Naive thymus-derived CD8-positive, alpha-beta T cell (primary cell): ENCODE measurements around the gene FAM168A. TPM values are rescaled to one million over a fixed set of nuclear protein-coding genes. Genes with fewer than 3 reads are reported as not detected.
A peak's percentile ranks its signal among the peaks of the same experiment; 100 is the strongest.

ENCODE experiments used
- ATAC-seq, 2 donors: fragments of 150-1000 bp; cut with Tn5 transposase in 1 of 2; sonication (Bioruptor Pico), chemical (Tn5 transposase) in 1 of 2; 1 replicate in 1 of 2; 2 replicates in 1 of 2; pipeline ENCODE4 v1.10.0; 2021; ENCODE audit warnings: mild to moderate bottlenecking in 2 of 2, moderate library complexity in 2 of 2
- POLR2A ChIA-PET: fragments of 350-600 bp; sonication (Branson Sonifier 250); formaldehyde crosslinking; loops from one replicate; lab custom pipeline; 2021; ENCODE audit warnings: antibody characterized with exemption; lab: Charles Lee
- DNase-seq, 10 donors: peaks; one replicate each; pipeline versions ENCODE4 v3.0.0 to v3.0.0-alpha.2; 2020 to 2022
- H3K27ac Mint-ChIP-seq, 10 donors: one replicate each; pipeline ENCODE4 v1.8.0; 2020 to 2022; ENCODE audit warnings: mild to moderate bottlenecking in 10 of 10, mixed read lengths in 10 of 10, moderate library complexity in 4 of 10, inconsistent platforms in 1 of 10
- H3K27me3 Mint-ChIP-seq, 5 donors: one replicate each; pipeline ENCODE4 v1.8.0; 2021 to 2022; ENCODE audit warnings: mixed read lengths in 5 of 5
- H3K36me3 Mint-ChIP-seq, 3 donors: one replicate each; pipeline ENCODE4 v1.8.0; 2020 to 2022; ENCODE audit warnings: mixed read lengths in 3 of 3, mild to moderate bottlenecking in 2 of 3, inconsistent platforms in 1 of 3
- H3K4me1 Mint-ChIP-seq, 4 donors: one replicate each; pipeline ENCODE4 v1.8.0; 2021 to 2022; ENCODE audit warnings: mixed read lengths in 4 of 4
- H3K4me3 Mint-ChIP-seq, 10 donors: one replicate each; pipeline ENCODE4 v1.8.0; 2020 to 2022; ENCODE audit warnings: mild to moderate bottlenecking in 10 of 10, mixed read lengths in 10 of 10, moderate library complexity in 6 of 10, inconsistent platforms in 1 of 10
- H3K9me3 Mint-ChIP-seq, 9 donors: one replicate each; pipeline ENCODE4 v1.8.0; 2020 to 2022; ENCODE audit warnings: mixed read lengths in 9 of 9, mild to moderate bottlenecking in 3 of 9, inconsistent platforms in 1 of 9, moderate library complexity in 1 of 9
- polyA plus RNA-seq, 3 donors: library from polyadenylated mRNA; unstranded; fragments of 300-500 nt; fragmentation: Illumina TruSeq; gene quantifications; one replicate each; pipeline ENCODE4 v1.2.3, GENCODE V29; 2021
- total RNA-seq, 8 experiments: library from RNA in 2 of 8; stranded (reverse) in 2 of 8; gene quantifications; one replicate each; pipeline ENCODE4 v1.2.3 and lab custom pipeline; 2021 to 2026

The FAM168A gene
- total and polyA plus RNA-seq, 5 experiments from 2014 or later: 2.6 to 21.7 (median 5.0) TPM

GRCh38 chr11:73399636-73400035 lies 198.3 kb downstream of the FAM168A start:
- Mint-ChIP-seq H3K27ac (peak overlapping the region in 8 of 10 donors; percentile 32 to 88 (median 79)), H3K4me3 (no peak overlapping the region), H3K27me3 (no peaks in the 10 kb centered on the region), H3K9me3 (no peaks in the 10 kb centered on the region), H3K36me3 (peaks cover 0 to 9% (median 0%) of the 10 kb centered on the region in 3 donors), H3K4me1 (peaks cover 0 to 2% (median 1%) of the 10 kb centered on the region in 4 donors)
- DNase-seq: no peak
- no peak for ATAC-seq
- POLR2A ChIA-PET: interaction anchor here (1.0 to 1.3 kb wide), 2 partner anchors 17 to 62 kb away, joined by 3 read pairs; no protein-coding TSS in a partner anchor

DNA sequence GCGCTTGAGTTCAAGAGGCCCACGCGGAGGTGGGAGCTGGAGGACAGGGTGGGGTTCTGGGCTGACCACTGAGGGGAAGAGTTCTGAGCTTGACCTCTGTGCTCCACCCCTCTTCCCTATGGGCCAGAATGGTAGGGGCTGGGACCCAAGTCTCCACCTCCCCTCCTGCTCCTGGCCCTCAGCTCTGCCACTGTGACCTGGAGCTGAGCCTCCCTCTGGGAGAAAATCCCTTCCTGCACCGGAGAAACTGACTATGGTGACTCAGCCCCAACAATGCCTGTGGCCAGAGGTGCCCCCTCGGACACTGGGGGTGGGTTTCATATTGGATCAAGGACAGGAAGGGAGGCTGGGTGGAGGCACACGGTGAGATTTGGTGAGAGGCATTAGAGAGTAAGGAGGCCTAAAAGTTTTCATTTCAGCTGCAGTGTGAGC lies 198.7 kb downstream of the FAM168A start:
- DNase-seq: no peak
- no peaks in the 10 kb centered on the region for H3K27me3 Mint-ChIP-seq
- H3K4me1 Mint-ChIP-seq: peaks cover 0 to 2% (median 1%) of the 10 kb centered on the region in 4 donors
- POLR2A ChIA-PET: interaction anchor here (1.3 kb wide), 1 partner anchor 16 kb away, joined by 3 read pairs; no protein-coding TSS in a partner anchor
- no peaks in the 10 kb centered on the region for H3K9me3 Mint-ChIP-seq
- peak overlapping the region in 8 of 10 donors; percentile 32 to 88 (median 81) for H3K27ac Mint-ChIP-seq
- no peak for ATAC-seq
- peaks cover 0 to 9% (median 0%) of the 10 kb centered on the region in 3 donors for H3K36me3 Mint-ChIP-seq
- no peak overlapping the region for H3K4me3 Mint-ChIP-seq

DNA sequence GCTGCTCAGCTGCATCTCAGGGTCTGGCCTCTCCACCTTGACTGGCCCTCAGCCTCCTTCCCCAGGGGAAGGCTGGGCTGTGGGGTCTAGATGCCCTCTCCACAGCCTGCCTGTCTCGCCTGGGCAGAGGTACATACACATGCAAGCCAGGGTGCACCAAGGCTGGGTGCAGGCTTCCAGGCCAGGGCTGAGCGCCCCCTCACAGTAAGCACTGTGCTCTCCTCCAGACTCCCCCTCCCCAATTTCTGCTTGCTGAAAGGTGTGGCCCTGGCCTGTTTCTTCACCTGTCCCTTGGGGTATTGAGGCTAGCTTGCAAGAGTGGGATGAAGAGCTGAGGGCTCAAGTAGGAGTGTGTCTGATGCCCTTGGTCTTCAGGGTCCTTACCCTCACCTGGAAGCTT lies 199.2 kb downstream of the FAM168A start:
- no peak for DNase-seq
- H3K27me3 Mint-ChIP-seq: no peaks in the 10 kb centered on the region
- H3K9me3 Mint-ChIP-seq: no peaks in the 10 kb centered on the region
- no peak overlapping the region for H3K4me3 Mint-ChIP-seq
- no peak for ATAC-seq
- H3K36me3 Mint-ChIP-seq: peaks cover 0 to 9% (median 0%) of the 10 kb centered on the region in 3 donors
- H3K27ac Mint-ChIP-seq: peak overlapping the region in 5 of 10 donors; percentile 76 to 88 (median 80)
- peaks cover 0 to 2% (median under 1%) of the 10 kb centered on the region in 4 donors for H3K4me1 Mint-ChIP-seq
- POLR2A ChIA-PET: no interaction called here

- ATAC-seq (peak in 1 of 2 donors; percentile 7), DNase-seq (peak in 1 of 10 donors; percentile 16)
- H3K4me1 Mint-ChIP-seq: peaks cover 0 to 7% (median 3%) of the 10 kb centered on the region in 4 donors
- peaks cover 0 to 12% (median 0%) of the 10 kb centered on the region in 3 donors for H3K36me3 Mint-ChIP-seq
- H3K4me3 Mint-ChIP-seq: no peak overlapping the region
- H3K27ac Mint-ChIP-seq: peak overlapping the region in 2 of 10 donors; percentile 79 to 96
- no peaks in the 10 kb centered on the region for H3K27me3 Mint-ChIP-seq
- H3K9me3 Mint-ChIP-seq: no peaks in the 10 kb centered on the region
- POLR2A ChIA-PET: no interaction called here
Measured at GRCh38 chr11:73398132-73398526, 199.8 kb downstream of the FAM168A start.

DNA sequence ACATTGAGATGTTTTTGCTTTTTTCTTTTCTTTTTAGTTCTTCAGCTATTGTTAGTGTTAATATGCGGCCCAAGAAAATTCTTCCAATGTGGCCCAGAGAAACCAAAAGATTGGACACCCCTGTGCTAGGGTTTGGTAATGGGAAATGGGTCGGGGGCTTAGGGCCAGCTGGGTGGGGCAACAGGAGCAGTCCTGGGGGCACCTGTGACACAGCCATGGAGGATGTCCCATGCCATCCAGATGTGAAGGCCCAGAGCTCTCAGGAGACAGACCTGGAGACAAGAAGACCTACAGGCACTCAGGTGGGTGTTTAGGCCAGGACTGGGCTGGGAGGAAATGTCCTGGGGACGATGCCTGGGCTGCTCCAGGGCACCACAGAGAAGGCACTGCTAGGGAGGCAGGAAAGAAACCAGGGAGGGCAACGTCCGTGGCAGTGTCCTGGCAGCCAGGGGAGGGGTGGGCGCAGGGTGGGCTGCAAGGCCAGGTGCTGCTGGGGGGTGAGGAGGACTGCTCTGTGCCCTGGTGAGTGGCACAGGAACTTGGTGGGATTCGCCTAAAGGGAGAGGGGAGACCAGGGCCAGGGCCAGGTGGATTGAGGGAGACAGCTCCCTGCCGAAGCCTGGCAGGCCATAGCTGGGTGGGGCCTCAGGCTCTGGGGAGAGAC lies 200.3 kb downstream of the FAM168A start:
- Mint-ChIP-seq H3K9me3 (no peaks in the 10 kb centered on the region), H3K27me3 (no peaks in the 10 kb centered on the region), H3K4me1 (peaks cover 0 to 7% (median 4%) of the 10 kb centered on the region in 4 donors), H3K27ac (peak overlapping the region in 6 of 10 donors; percentile 35 to 96 (median 52)), H3K36me3 (peaks cover 0 to 12% (median 0%) of the 10 kb centered on the region in 3 donors), H3K4me3 (no peak overlapping the region)
- ATAC-seq: no peak
- POLR2A ChIA-PET: no interaction called here
- DNase-seq: no peak

- H3K4me3 Mint-ChIP-seq: no peak overlapping the region
- H3K27me3 Mint-ChIP-seq: no peaks in the 10 kb centered on the region
- peaks cover 0 to 15% (median 0%) of the 10 kb centered on the region in 3 donors for H3K36me3 Mint-ChIP-seq
- peaks cover 0 to 7% (median 4%) of the 10 kb centered on the region in 4 donors for H3K4me1 Mint-ChIP-seq
- DNase-seq (no peak), ATAC-seq (no peak)
- POLR2A ChIA-PET: no interaction called here
- H3K9me3 Mint-ChIP-seq: no peaks in the 10 kb centered on the region
- peak overlapping the region in 4 of 10 donors; percentile 12 to 96 (median 60) for H3K27ac Mint-ChIP-seq
Measured at GRCh38 chr11:73396985-73397384, 200.9 kb downstream of the FAM168A start.

DNA sequence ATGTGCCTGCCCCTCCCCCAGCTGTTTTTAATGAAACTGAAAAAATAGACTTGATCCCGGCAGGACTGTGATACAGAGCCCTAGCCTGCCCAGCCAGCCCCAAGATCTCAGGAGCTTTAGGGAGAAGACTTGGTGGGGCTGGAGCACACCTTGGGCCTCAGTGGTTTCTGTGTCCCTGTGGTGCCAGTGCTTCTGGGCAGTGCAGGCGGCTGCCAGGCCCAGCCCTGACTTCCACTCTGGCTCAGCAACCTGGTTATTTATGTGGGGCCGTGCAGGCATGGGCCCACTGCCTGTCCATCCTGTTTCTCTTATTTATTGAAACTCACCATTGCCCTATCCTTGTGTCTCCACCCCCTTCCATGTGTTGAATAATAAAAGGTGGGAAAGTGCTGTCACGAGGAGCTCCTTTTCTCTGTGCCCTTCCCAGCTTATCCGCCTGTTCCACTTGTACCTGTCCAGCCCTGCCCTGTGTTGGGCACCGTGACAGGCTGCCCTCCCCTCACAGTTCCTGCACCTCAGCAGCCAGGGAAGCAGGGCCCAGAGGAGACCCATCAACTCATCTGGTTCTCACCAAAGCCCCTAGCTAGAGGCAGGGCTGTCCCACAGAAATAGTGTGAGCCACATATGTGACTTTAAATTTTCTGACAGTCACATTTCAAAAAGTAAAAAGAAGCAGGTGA lies 201.5 kb downstream of the FAM168A start:
- Mint-ChIP-seq H3K4me3 (no peak overlapping the region), H3K4me1 (peaks cover 0 to 7% (median 4%) of the 10 kb centered on the region in 4 donors), H3K27me3 (no peaks in the 10 kb centered on the region), H3K27ac (peak overlapping the region in 3 of 10 donors; percentile 15 to 96 (median 67)), H3K36me3 (peaks cover 0 to 15% (median 1%) of the 10 kb centered on the region in 3 donors), H3K9me3 (no peaks in the 10 kb centered on the region)
- POLR2A ChIA-PET: no interaction called here
- DNase-seq: no peak
- no peak for ATAC-seq

DNA sequence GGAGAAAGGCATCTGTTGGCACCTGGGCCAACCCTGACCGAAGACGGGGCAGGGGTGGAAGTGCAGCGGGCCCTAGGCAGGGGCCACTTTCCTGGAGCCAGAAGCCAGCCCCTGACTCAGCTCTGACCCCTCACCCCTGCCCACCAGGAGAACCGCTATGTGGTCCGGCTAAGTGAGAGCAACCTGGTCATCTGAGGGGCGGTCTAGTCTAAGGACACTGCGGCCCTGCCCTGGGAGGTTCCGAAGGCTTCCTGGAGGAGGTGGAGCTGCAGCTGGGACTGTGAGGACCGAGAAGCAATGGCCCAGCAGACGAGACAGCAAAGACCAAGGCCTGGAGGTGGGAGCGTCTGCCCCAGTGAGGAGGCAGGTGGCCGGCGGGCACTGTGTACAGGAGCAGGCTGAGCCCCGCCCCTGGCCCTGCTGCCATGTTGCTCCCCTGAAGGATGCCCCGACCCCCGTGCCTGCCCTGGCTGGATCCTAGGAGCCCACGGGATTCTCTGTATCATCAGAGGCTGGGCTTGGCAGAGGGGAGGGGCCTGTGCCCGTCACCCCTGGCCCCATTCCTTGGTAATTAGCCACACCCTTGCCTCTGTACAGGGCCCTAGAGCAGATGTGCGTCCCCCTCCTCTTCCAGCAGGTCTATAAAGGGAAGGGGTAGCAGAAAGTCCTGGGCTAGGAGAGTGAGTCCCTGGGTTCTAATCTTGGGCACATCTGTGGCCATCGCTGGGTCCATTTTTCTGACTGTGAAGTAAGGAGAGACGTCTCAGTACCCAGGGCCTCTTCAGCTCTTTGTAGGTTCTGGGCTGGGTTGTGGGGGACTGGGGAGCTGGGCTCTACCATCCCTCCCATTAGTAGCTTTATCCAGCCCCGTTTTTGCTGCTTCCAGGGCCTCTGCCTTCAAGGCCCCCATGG lies 202.4 kb downstream of the FAM168A start:
- Mint-ChIP-seq H3K4me3 (no peak overlapping the region), H3K27ac (peak overlapping the region in 4 of 10 donors; percentile 9 to 70 (median 28)), H3K27me3 (no peaks in the 10 kb centered on the region), H3K36me3 (peaks cover 0 to 15% (median 1%) of the 10 kb centered on the region in 3 donors), H3K9me3 (no peaks in the 10 kb centered on the region), H3K4me1 (peaks cover 0 to 7% (median 4%) of the 10 kb centered on the region in 4 donors)
- ATAC-seq (no peak), DNase-seq (no peak)
- POLR2A ChIA-PET: interaction anchor here (1.0 kb wide), 1 partner anchor 414 kb away, joined by 3 read pairs; no protein-coding TSS in a partner anchor

DNA sequence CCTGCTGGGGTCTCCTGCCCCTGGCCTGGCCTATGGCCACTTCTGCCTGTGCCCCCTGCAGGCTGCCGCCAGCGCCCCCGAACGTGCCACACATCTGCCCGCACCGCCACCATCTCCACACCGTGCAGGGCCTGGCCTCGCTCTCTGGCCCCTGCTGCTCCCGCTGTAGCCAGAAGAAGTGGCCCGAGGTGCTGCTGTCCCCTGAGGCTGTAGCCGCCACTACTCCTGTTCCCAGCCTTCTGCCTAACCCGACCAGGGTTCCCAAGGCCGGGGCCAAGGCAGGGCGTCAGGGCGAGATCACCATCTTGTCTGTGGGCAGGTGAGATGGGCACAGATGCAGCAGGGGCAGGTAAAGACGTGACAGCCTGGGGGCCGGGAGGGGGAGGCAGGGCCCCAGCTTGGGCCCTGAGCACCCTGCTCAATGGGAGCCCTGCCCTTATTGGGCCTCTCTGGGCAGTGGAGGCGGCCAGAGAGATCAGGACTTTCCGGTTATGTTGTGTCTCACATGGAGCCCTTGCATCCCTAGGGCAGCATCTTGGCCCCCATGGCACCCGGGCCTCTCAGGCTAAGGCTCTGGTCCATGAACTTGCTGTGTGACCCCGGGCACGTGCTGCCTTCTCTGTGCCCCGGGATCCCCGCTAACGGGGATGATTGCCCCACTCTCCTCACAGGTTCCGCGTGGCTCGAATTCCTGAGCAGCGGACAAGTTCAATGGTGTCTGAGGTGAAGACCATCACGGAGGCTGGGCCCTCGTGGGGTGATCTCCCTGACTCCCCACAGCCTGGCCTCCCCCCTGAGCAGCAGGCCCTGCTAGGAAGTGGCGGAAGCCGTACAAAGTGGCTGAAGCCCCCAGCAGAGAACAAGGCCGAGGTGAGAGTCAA lies 203.3 kb downstream of the FAM168A start:
- DNase-seq: peak in 1 of 10 donors; percentile 17
- Mint-ChIP-seq H3K36me3 (peaks cover 0 to 19% (median 1%) of the 10 kb centered on the region in 3 donors), H3K9me3 (no peaks in the 10 kb centered on the region), H3K4me3 (no peak overlapping the region), H3K27me3 (no peaks in the 10 kb centered on the region), H3K27ac (peak overlapping the region in 3 of 10 donors; percentile 13 to 70 (median 52)), H3K4me1 (peaks cover 6 to 10% (median 6%) of the 10 kb centered on the region in 4 donors)
- POLR2A ChIA-PET: interaction anchor here (1.0 kb wide), 1 partner anchor 413 kb away, joined by 3 read pairs; no protein-coding TSS in a partner anchor
- ATAC-seq: no peak

DNA sequence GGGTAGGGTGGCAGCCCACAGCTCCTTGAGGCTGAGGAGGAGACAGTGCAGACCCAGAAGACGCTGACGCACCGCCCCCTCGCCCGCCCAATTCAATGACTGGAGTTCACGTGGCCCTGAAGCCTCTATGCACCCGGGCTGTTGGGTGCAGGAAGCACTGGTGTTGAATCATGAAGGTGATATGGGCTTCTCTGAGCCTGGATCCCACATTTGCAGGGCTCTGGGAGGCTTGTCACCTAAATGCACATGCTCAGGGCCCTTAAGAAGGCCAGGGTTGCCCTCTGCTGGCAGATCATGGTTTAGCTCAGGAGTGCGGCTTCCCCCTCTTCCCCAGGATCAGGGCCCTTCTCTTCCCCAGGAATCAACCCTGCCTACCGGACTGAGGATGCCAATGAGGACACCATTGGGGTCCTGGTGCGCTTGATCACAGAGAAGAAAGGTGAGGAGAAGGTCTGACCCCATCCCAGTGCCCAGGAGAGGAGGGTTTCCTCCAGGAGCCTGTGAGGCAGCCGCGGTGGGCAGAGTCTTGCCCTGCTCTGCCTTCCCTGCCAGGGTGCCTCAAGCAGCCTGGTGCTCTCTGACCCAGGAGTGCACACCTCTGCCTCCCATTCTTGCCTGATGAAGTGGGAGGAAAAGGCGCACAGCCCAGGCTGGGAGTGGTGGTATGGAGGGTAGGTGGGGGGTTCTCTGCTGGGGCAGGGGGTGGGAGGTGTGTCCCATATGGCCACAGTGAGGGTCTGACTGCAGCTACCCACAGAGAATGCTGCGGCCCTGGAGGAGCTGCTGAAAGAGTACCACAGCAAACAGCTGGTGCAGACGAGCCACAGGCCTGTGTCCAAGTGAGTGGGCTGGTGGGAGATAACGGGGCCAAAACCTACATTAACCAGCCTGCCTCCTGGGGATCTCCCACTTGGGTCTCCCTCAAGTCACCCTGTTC lies 204.2 kb downstream of the FAM168A start:
- peak overlapping the region in 5 of 10 donors; percentile 52 to 85 (median 65) for H3K27ac Mint-ChIP-seq
- H3K36me3 Mint-ChIP-seq: peaks cover 0 to 20% (median 1%) of the 10 kb centered on the region in 3 donors
- H3K4me3 Mint-ChIP-seq: no peak overlapping the region
- no peaks in the 10 kb centered on the region for H3K9me3 Mint-ChIP-seq
- POLR2A ChIA-PET: interaction anchor here (0.9 to 1.8 kb wide), 4 partner anchors 9 to 43 kb away, joined by 3 to 18 read pairs (median 4); no protein-coding TSS in a partner anchor
- H3K4me1 Mint-ChIP-seq: peaks cover 6 to 15% (median 9%) of the 10 kb centered on the region in 4 donors
- DNase-seq (peak; percentile 45 to 78 (median 66)), ATAC-seq (peak; percentile 72 to 84)
- no peaks in the 10 kb centered on the region for H3K27me3 Mint-ChIP-seq
